Measurements from ENCODE around the gene MAS1L.

GRCh38 chr6:29439006-29439405 lies 48.8 kb downstream of the MAS1L start, which contains the start of gene OR10C1:
- TF ChIP-seq TSHZ2 (CRISPR knock-in tag; IDR thresholded peaks at IDR 0.05) (no peak), OSR1 (CRISPR knock-in tag; IDR thresholded peaks at IDR 0.05) (no peak), ESRRG (CRISPR knock-in tag; IDR thresholded peaks at IDR 0.05) (no peak)

All from SK-N-SH treated with all-trans-retinoic acid at 6 μM for 48 hours (cell line).